Mesothelial cell of epicardium (in vitro differentiated cells): ENCODE results near the gene TMEM63C. TPM values are rescaled to one million over a fixed set of nuclear protein-coding genes. Genes with fewer than 3 reads are reported as not detected.

Source experiments
- DNase-seq, 2 experiments: peaks; one replicate each; pipeline ENCODE4 v3.0.0; 2021; ENCODE audit warnings: low spot score in 2 of 2; ENCODE audit not compliant: unreplicated experiment in 2 of 2
- H3K27ac Mint-ChIP-seq: 2 replicates; pipeline ENCODE4 v1.8.0; 2021; ENCODE audit warnings: mixed read lengths
- H3K27me3 Mint-ChIP-seq: 2 replicates; pipeline ENCODE4 v1.8.0; 2021; ENCODE audit warnings: low read depth, mixed read lengths
- H3K36me3 Mint-ChIP-seq: 2 replicates; pipeline ENCODE4 v1.8.0; 2021; ENCODE audit warnings: mixed read lengths
- H3K4me1 Mint-ChIP-seq: 2 replicates; pipeline ENCODE4 v1.8.0; 2021; ENCODE audit warnings: mixed read lengths
- H3K4me3 Mint-ChIP-seq: 2 replicates; pipeline ENCODE4 v1.8.0; 2021; ENCODE audit warnings: mild to moderate bottlenecking, moderate library complexity, mixed read lengths
- H3K9me3 Mint-ChIP-seq: 2 replicates; pipeline ENCODE4 v1.8.0; 2021; ENCODE audit warnings: mixed read lengths
- CTCF ChIP-seq: fragments of 200-600 bp; sonication (generic); IDR thresholded peaks from one replicate; pipeline ENCODE4 v1.5.0; 2021; ENCODE audit warnings: antibody characterized with exemption; ENCODE audit not compliant: unreplicated experiment
- total RNA-seq: library from RNA; stranded (reverse); gene quantifications from 3 replicates; pipeline ENCODE4 v1.2.1, GENCODE V29; 2021

TMEM63C gene
- total RNA-seq, 1 donor from 2014 or later, result 6.2 TPM

DNA sequence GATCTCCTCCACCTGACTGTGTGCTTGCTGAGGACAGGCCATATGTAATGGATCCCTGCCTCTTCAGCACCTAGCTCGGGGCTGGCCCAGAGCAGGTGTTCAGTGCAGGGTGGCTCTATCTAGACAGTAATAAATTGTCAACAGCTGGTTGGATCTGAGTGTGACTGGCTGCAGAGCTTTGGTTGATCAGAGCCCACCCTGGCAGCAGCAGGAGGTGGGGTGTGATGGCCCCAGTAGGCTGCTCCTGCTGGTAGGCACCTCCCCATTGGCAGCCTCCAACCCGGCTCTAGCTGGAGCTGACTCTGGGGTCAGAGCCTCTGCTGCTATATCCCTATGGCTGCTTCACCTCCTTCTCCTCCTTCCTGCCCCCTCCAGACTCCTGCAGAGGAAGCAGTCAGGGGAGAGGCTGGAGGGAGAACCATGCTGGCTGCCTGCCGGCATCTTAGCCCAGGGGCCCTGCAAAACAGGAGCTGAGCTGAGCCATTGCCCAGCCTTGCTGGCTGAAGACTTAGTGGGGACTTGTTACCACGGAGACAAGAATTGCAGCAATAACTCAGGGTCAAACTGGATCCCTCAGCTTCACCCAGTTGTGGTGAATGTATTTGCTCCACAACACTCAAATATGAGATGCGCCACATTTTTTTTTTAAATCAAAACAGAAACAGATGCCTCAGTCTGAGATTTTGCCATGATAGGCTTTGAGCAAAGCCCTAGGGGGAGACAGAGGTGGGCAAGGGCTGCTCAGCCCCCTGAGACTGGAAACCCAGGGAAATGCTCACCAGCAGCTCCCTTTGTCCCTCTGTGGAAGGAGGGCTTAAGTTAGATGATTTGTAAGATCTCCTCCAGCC lies 22.2 kb downstream of the TMEM63C start:
- DNase-seq, result no peak
- H3K4me1 Mint-ChIP-seq, result no peaks in the 10 kb centered on the region
- no peak for TF ChIP-seq CTCF
- H3K36me3 Mint-ChIP-seq, result no peaks in the 10 kb centered on the region
- H3K27me3 Mint-ChIP-seq, result peaks cover 45% of the 10 kb centered on the region
- H3K9me3 Mint-ChIP-seq, result no peaks in the 10 kb centered on the region
- no peak overlapping the region for H3K4me3 Mint-ChIP-seq
- no peak overlapping the region for H3K27ac Mint-ChIP-seq

GRCh38 chr14:77204459-77204771 lies 22.8 kb downstream of the TMEM63C start:
- H3K36me3 Mint-ChIP-seq, result no peaks in the 10 kb centered on the region
- no peak for TF ChIP-seq CTCF
- no peaks in the 10 kb centered on the region for H3K4me1 Mint-ChIP-seq
- H3K4me3 Mint-ChIP-seq, result no peak overlapping the region
- no peak for DNase-seq
- no peaks in the 10 kb centered on the region for H3K9me3 Mint-ChIP-seq
- H3K27ac Mint-ChIP-seq, result no peak overlapping the region
- peaks cover 42% of the 10 kb centered on the region for H3K27me3 Mint-ChIP-seq

DNA sequence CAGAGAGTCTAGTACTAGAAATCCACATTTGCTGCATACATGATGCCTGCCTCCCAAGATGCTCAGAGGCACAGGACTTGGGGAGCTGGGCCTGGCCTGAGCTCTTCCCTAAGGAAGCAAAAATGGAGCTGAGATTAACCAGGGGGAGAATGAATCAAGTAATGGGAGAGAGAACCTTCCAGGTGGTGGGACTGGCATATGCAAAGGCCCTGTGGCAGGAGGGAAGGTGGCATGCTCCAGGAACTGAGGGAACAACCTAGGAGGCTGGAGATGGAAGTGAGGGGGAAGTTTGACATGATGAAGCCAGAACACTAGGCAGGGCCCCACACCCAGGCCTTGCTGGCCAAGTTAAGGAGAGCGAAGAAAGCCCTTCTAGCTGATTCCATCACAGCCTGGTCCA lies 23.3 kb downstream of the TMEM63C start:
- DNase-seq, result no peak
- TF ChIP-seq CTCF, result no peak
- H3K4me3 Mint-ChIP-seq, result no peak overlapping the region
- H3K36me3 Mint-ChIP-seq, result no peaks in the 10 kb centered on the region
- H3K27me3 Mint-ChIP-seq, result peaks cover 41% of the 10 kb centered on the region
- H3K27ac Mint-ChIP-seq, result no peak overlapping the region
- H3K9me3 Mint-ChIP-seq, result no peaks in the 10 kb centered on the region
- H3K4me1 Mint-ChIP-seq, result no peaks in the 10 kb centered on the region

- H3K36me3 Mint-ChIP-seq, result no peaks in the 10 kb centered on the region
- TF ChIP-seq CTCF, result no peak
- peaks cover 36% of the 10 kb centered on the region for H3K27me3 Mint-ChIP-seq
- no peaks in the 10 kb centered on the region for H3K9me3 Mint-ChIP-seq
- no peaks in the 10 kb centered on the region for H3K4me1 Mint-ChIP-seq
- no peak overlapping the region for H3K27ac Mint-ChIP-seq
- H3K4me3 Mint-ChIP-seq, result no peak overlapping the region
- DNase-seq, result no peak
Measured at GRCh38 chr14:77205566-77205965, 24.0 kb downstream of the TMEM63C start.

GRCh38 chr14:77206261-77206824 lies 24.7 kb downstream of the TMEM63C start:
- Mint-ChIP-seq H3K4me1 (no peaks in the 10 kb centered on the region), H3K27ac (no peak overlapping the region), H3K4me3 (no peak overlapping the region), H3K9me3 (no peaks in the 10 kb centered on the region), H3K36me3 (no peaks in the 10 kb centered on the region), H3K27me3 (peaks cover 33% of the 10 kb centered on the region)
- DNase-seq, result no peak
- TF ChIP-seq CTCF, result no peak
